ENCODE data around the gene CGN. TPM values are rescaled to one million over a fixed set of nuclear protein-coding genes. Genes with fewer than 3 reads are reported as not detected.

CGN gene
- polyA plus RNA-seq, 1 experiment = 0.31 TPM

GRCh38 chr1:151581451-151581850, 70.3 kb downstream of the CGN start:
- H3K27ac ChIP-seq (ENCODE audit: low read depth, low read length) = no peak overlapping the region
- POLR2A ChIA-PET = no interaction called here
- CTCF ChIA-PET = interaction anchor here (1.7 kb wide), 1 partner anchor 13 kb away, joined by 6 read pairs; no protein-coding TSS in a partner anchor

GRCh38 chr1:151581921-151582320, 70.7 kb downstream of the CGN start:
- CTCF ChIA-PET = interaction anchor here (1.7 kb wide), 1 partner anchor 12 kb away, joined by 6 read pairs; no protein-coding TSS in a partner anchor
- Histone ChIP-seq H3K9me3 (ENCODE audit: control insufficient read depth, insufficient read depth, low read length) (no peaks in the 10 kb centered on the region), H3K27me3 (ENCODE audit: control insufficient read depth, insufficient read depth, low read length) (no peaks in the 10 kb centered on the region), H3K4me3 (ENCODE audit: low read depth, low read length) (no peak overlapping the region), H3K27ac (ENCODE audit: low read depth, low read length) (no peak overlapping the region)
- no peak for DNase-seq (ENCODE audit: low read depth, low spot score)
- POLR2A ChIA-PET = no interaction called here
- no peak for TF ChIP-seq CTCF (IDR thresholded peaks at IDR 0.05; ENCODE audit: low read depth, low read length)

More at GRCh38 chr1:151581451-151581850, 70.3 kb downstream of the CGN start:
- no peak for TF ChIP-seq CTCF (IDR thresholded peaks at IDR 0.05; ENCODE audit: low read depth, low read length)
- H3K27me3 ChIP-seq (ENCODE audit: control insufficient read depth, insufficient read depth, low read length) = no peaks in the 10 kb centered on the region
- DNase-seq (ENCODE audit: low read depth, low spot score) = no peak
- H3K4me3 ChIP-seq (ENCODE audit: low read depth, low read length) = no peak overlapping the region
- no peaks in the 10 kb centered on the region for H3K9me3 ChIP-seq (ENCODE audit: control insufficient read depth, insufficient read depth, low read length)

- CTCF ChIA-PET = interaction anchor here (2.0 kb wide), 1 partner anchor 10 kb away, joined by 9 read pairs; no protein-coding TSS in a partner anchor
- POLR2A ChIA-PET = no interaction called here
- TF ChIP-seq CTCF (IDR thresholded peaks at IDR 0.05; ENCODE audit: low read depth, low read length) = no peak
- no peaks in the 10 kb centered on the region for H3K9me3 ChIP-seq (ENCODE audit: control insufficient read depth, insufficient read depth, low read length)
- no peak overlapping the region for H3K4me3 ChIP-seq (ENCODE audit: low read depth, low read length)
- H3K27me3 ChIP-seq (ENCODE audit: control insufficient read depth, insufficient read depth, low read length) = no peaks in the 10 kb centered on the region
- no peak overlapping the region for H3K27ac ChIP-seq (ENCODE audit: low read depth, low read length)
- DNase-seq (ENCODE audit: low read depth, low spot score) = no peak
These were observed 72.6 kb downstream of the CGN start for GRCh38 chr1:151583796-151584195.

GRCh38 chr1:151584278-151584677, 73.1 kb downstream of the CGN start:
- no peak overlapping the region for H3K4me3 ChIP-seq (ENCODE audit: low read depth, low read length)
- H3K27ac ChIP-seq (ENCODE audit: low read depth, low read length) = no peak overlapping the region
- no peak for TF ChIP-seq CTCF (IDR thresholded peaks at IDR 0.05; ENCODE audit: low read depth, low read length)
- H3K9me3 ChIP-seq (ENCODE audit: control insufficient read depth, insufficient read depth, low read length) = no peaks in the 10 kb centered on the region
- ChIA-PET CTCF (interaction anchor here (2.0 kb wide), 1 partner anchor 9 kb away, joined by 9 read pairs; no protein-coding TSS in a partner anchor), POLR2A (no interaction called here)
- no peak for DNase-seq (ENCODE audit: low read depth, low spot score)
- H3K27me3 ChIP-seq (ENCODE audit: control insufficient read depth, insufficient read depth, low read length) = no peaks in the 10 kb centered on the region

- H3K9me3 ChIP-seq (ENCODE audit: control insufficient read depth, insufficient read depth, low read length) = no peaks in the 10 kb centered on the region
- ChIA-PET CTCF (interaction anchor here (1.4 kb wide), 1 partner anchor 9 kb away, joined by 5 read pairs; no protein-coding TSS in a partner anchor), POLR2A (no interaction called here)
- H3K27me3 ChIP-seq (ENCODE audit: control insufficient read depth, insufficient read depth, low read length) = no peaks in the 10 kb centered on the region
- no peak overlapping the region for H3K27ac ChIP-seq (ENCODE audit: low read depth, low read length)
- no peak overlapping the region for H3K4me3 ChIP-seq (ENCODE audit: low read depth, low read length)
- DNase-seq (ENCODE audit: low read depth, low spot score) = no peak
- no peak for TF ChIP-seq CTCF (IDR thresholded peaks at IDR 0.05; ENCODE audit: low read depth, low read length)
These were observed 73.6 kb downstream of the CGN start for GRCh38 chr1:151584780-151585179.
